Mammary epithelial cell (primary cell): ENCODE results near the gene TMED9.

Experiments
- EZH2 ChIP-seq: IDR thresholded peaks from 2 replicates; pipeline ENCODE4 v1.6.1; 2012; ENCODE audit warnings: low read length, inconsistent platforms, borderline replicate concordance
- TF ChIP-seq, protein P1 (sequence below), 2 donors: IDR thresholded peaks in 1 of 2; conservative IDR thresholded peaks in 1 of 2; 2 replicates each; pipeline ENCODE4 v1.5.1; 2011 to 2012; ENCODE audit warnings: inconsistent platforms in 2 of 2, low read length in 2 of 2, mild to moderate bottlenecking in 2 of 2, control low read depth in 1 of 2, low read depth in 1 of 2; ENCODE audit not compliant: insufficient read depth in 1 of 2; ENCODE audit errors: extremely low read depth in 1 of 2

DNA sequence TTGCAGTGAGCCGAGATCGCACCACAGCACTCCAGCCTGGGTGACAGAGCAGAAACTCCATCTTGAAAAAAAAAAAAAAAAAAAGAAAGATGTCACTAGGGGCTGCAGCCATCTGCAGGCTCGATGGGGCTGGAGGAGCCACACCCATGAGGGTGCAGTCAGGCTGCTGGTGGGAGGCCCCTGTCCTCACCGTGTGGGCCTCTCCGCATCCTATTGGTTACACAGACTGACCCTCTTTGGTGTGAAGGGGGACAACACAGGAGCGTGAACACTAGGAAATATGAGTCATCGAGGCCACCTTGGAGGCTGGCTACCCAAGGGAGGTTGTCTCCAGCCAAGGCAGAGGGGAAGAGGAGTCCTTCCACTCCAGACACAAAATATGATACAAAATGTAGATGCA lies 23.7 kb upstream of the TMED9 start:
- TF ChIP-seq, protein P1, sequence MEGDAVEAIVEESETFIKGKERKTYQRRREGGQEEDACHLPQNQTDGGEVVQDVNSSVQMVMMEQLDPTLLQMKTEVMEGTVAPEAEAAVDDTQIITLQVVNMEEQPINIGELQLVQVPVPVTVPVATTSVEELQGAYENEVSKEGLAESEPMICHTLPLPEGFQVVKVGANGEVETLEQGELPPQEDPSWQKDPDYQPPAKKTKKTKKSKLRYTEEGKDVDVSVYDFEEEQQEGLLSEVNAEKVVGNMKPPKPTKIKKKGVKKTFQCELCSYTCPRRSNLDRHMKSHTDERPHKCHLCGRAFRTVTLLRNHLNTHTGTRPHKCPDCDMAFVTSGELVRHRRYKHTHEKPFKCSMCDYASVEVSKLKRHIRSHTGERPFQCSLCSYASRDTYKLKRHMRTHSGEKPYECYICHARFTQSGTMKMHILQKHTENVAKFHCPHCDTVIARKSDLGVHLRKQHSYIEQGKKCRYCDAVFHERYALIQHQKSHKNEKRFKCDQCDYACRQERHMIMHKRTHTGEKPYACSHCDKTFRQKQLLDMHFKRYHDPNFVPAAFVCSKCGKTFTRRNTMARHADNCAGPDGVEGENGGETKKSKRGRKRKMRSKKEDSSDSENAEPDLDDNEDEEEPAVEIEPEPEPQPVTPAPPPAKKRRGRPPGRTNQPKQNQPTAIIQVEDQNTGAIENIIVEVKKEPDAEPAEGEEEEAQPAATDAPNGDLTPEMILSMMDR (conservative IDR thresholded peaks at IDR 0.05 in 1 of 2, IDR thresholded peaks at IDR 0.05 in 1 of 2; ENCODE audit: extremely low read depth in 1 of 2, insufficient read depth in 1 of 2, low read depth in 1 of 2, low read length in 2 of 2), result no peak
- TF ChIP-seq EZH2, result no peak
